ENCODE results near the gene KIF15. TPM values are rescaled to one million over a fixed set of nuclear protein-coding genes. Genes with fewer than 3 reads are reported as not detected.

The KIF15 gene
- total and polyA plus RNA-seq, 8 donors = 0.45 to 9.3 (median 2.5) TPM

- Histone ChIP-seq H3K36me3 (peaks cover 0 to 18% (median 5%) of the 10 kb centered on the region in 4 donors), H3K9me3 (peaks cover 0 to 1% (median under 1%) of the 10 kb centered on the region in 4 donors), H3K4me3 (peak overlapping the region; percentile 57 to 78 (median 68)), H3K27me3 (no peaks in the 10 kb centered on the region), H3K27ac (peak overlapping the region; percentile 91 to 97 (median 94)), H3K4me1 (peaks cover 8 to 40% (median 22%) of the 10 kb centered on the region in 4 donors)
- TF ChIP-seq, protein P1, sequence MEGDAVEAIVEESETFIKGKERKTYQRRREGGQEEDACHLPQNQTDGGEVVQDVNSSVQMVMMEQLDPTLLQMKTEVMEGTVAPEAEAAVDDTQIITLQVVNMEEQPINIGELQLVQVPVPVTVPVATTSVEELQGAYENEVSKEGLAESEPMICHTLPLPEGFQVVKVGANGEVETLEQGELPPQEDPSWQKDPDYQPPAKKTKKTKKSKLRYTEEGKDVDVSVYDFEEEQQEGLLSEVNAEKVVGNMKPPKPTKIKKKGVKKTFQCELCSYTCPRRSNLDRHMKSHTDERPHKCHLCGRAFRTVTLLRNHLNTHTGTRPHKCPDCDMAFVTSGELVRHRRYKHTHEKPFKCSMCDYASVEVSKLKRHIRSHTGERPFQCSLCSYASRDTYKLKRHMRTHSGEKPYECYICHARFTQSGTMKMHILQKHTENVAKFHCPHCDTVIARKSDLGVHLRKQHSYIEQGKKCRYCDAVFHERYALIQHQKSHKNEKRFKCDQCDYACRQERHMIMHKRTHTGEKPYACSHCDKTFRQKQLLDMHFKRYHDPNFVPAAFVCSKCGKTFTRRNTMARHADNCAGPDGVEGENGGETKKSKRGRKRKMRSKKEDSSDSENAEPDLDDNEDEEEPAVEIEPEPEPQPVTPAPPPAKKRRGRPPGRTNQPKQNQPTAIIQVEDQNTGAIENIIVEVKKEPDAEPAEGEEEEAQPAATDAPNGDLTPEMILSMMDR (IDR thresholded peaks at IDR 0.05) = no peak
- DNase-seq = no peak
- intact Hi-C loops (cut with DNase I; ENCODE audit: low total_unique reads) = no loop called here
- 0 to 4% (median 0%) methylated on average over 11 to 25 of the region's 25 CpGs for WGBS, 5 donors
These were observed 100.6 kb downstream of the KIF15 start for GRCh38 chr3:44862226-44862637.

GRCh38 chr3:44865272-44866035 is 103.9 kb downstream of the KIF15 start:
- Histone ChIP-seq H3K36me3 (peaks cover 0 to 18% (median 5%) of the 10 kb centered on the region in 4 donors), H3K4me3 (no peak overlapping the region), H3K9me3 (no peaks in the 10 kb centered on the region), H3K27ac (no peak overlapping the region), H3K4me1 (peaks cover 8 to 48% (median 26%) of the 10 kb centered on the region in 4 donors), H3K27me3 (no peaks in the 10 kb centered on the region)
- intact Hi-C loops (cut with DNase I; ENCODE audit: low total_unique reads) = no loop called here
- WGBS, 5 donors = 84 to 92% (median 87%) methylated on average over 6 to 7 of the region's 7 CpGs
- no peak for TF ChIP-seq EP300 (IDR thresholded peaks at IDR 0.05)
- no peak for TF ChIP-seq POLR2AphosphoS5 (IDR thresholded peaks at IDR 0.05)
- no peak for TF ChIP-seq POLR2A (IDR thresholded peaks at IDR 0.05)
- DNase-seq = no peak

- TF ChIP-seq EP300 (IDR thresholded peaks at IDR 0.05) (no peak), POLR2AphosphoS5 (IDR thresholded peaks at IDR 0.05) (no peak)
- TF ChIP-seq, protein P1 (IDR thresholded peaks at IDR 0.05) = no peak
- WGBS, 5 donors = 64 to 86% (median 78%) methylated on average over 7 of the region's 7 CpGs
- no peak overlapping the region for H3K4me3 ChIP-seq
- no peaks in the 10 kb centered on the region for H3K27me3 ChIP-seq
- peaks cover 0 to 18% (median 5%) of the 10 kb centered on the region in 4 donors for H3K36me3 ChIP-seq
- H3K9me3 ChIP-seq = no peaks in the 10 kb centered on the region
- intact Hi-C loops (cut with DNase I; ENCODE audit: low total_unique reads) = no loop called here
- H3K4me1 ChIP-seq = peaks cover 4 to 43% (median 16%) of the 10 kb centered on the region in 4 donors
- DNase-seq = no peak
- H3K27ac ChIP-seq = no peak overlapping the region
These were observed 106.0 kb downstream of the KIF15 start for GRCh38 chr3:44867421-44868111.

DNA sequence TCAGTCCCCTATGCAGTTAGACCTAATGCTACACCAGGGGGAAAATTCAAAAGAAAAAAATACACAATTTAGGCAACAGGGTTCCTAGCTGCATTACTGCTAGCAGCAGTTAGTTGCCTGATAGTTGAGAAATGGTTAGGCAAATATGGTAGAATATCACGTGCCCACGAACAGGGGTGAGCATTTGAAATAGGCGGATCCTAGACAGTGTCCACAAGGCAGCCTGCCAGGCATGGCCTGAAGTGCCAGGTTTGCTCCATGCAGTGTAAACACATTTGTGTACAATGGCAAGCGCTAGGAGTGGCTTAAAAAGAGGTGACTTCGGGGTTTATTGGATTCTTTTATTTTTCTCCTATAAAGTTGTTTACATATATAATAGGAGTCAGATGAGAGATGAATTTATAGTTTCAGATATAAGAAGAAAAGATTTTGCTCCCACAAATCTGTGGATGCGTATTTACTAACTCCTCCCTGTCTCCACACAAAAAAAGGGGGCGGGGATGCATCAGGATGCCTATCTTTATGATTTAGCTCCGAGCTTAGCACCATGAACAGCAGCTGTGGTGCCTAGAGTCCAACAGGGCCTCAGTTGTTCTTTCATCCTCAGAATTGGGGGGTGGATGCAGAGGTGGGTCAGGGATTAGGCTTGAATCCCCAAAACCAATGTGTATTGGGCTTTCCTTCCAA is 108.9 kb downstream of the KIF15 start:
- intact Hi-C loops (cut with DNase I; ENCODE audit: low total_unique reads) = no loop called here
- Histone ChIP-seq H3K9me3 (no peaks in the 10 kb centered on the region), H3K4me3 (no peak overlapping the region), H3K4me1 (peaks cover 0 to 19% (median 6%) of the 10 kb centered on the region in 4 donors), H3K27ac (no peak overlapping the region), H3K27me3 (no peaks in the 10 kb centered on the region), H3K36me3 (peaks cover 0 to 11% (median 2%) of the 10 kb centered on the region in 4 donors)
- DNase-seq = peak; percentile 16 to 88
- 31 to 56% (median 47%) methylated on average over 8 of the region's 8 CpGs for WGBS, 5 donors
- TF ChIP-seq POLR2AphosphoS5 (IDR thresholded peaks at IDR 0.05) (peak in 1 of 3 donors; percentile 60), POLR2A (IDR thresholded peaks at IDR 0.05) (no peak), EP300 (IDR thresholded peaks at IDR 0.05) (no peak)
- TF ChIP-seq, protein P1 (IDR thresholded peaks at IDR 0.05) = no peak

Measured in stomach (tissue), 9 donors.